HS-5 (cell line): ENCODE data around the gene SLC15A4.

Source experiments
- DNase-seq: peaks from one replicate; pipeline ENCODE4 v3.0.0-alpha.2; 2012; ENCODE audit warnings: low read depth

The SLC15A4 gene

GRCh38 chr12:128794661-128795529 is 28.9 kb downstream of the SLC15A4 start:
- DNase-seq = no peak

GRCh38 chr12:128793701-128794100 is 30.1 kb downstream of the SLC15A4 start:
- no peak for DNase-seq

- no peak for DNase-seq
Observed at GRCh38 chr12:128792881-128793280, 30.9 kb downstream of the SLC15A4 start.

GRCh38 chr12:128792398-128792797 is 31.4 kb downstream of the SLC15A4 start:
- DNase-seq = no peak

GRCh38 chr12:128791395-128792322 is 32.1 kb downstream of the SLC15A4 start:
- DNase-seq = no peak

- no peak for DNase-seq
Observed at GRCh38 chr12:128790653-128791373, 32.9 kb downstream of the SLC15A4 start.

- no peak for DNase-seq
Observed at GRCh38 chr12:128790221-128790620, 33.5 kb downstream of the SLC15A4 start.

GRCh38 chr12:128789356-128789929 is 34.3 kb downstream of the SLC15A4 start:
- no peak for DNase-seq

- no peak for DNase-seq
Observed at GRCh38 chr12:128787827-128788226, 35.9 kb downstream of the SLC15A4 start.

GRCh38 chr12:128786741-128787391 is 36.9 kb downstream of the SLC15A4 start:
- no peak for DNase-seq

- no peak for DNase-seq
Observed at GRCh38 chr12:128784030-128784760, 39.6 kb downstream of the SLC15A4 start.

- no peak for DNase-seq
Observed at GRCh38 chr12:128783129-128783574, 40.6 kb downstream of the SLC15A4 start.

GRCh38 chr12:128779901-128780300 is 43.9 kb downstream of the SLC15A4 start:
- no peak for DNase-seq

- no peak for DNase-seq
Observed at GRCh38 chr12:128772249-128772648, 51.5 kb downstream of the SLC15A4 start.

GRCh38 chr12:128771681-128772080 is 52.1 kb downstream of the SLC15A4 start:
- no peak for DNase-seq

GRCh38 chr12:128767518-128767917 is 56.2 kb downstream of the SLC15A4 start:
- DNase-seq = no peak

- DNase-seq = no peak
Observed at GRCh38 chr12:128766738-128767501, 56.8 kb downstream of the SLC15A4 start.

- no peak for DNase-seq
Observed at GRCh38 chr12:128763395-128763794, 60.4 kb downstream of the SLC15A4 start.

GRCh38 chr12:128761379-128761790 is 62.4 kb downstream of the SLC15A4 start:
- DNase-seq = no peak

- no peak for DNase-seq
Observed at GRCh38 chr12:128755566-128755965, 68.2 kb downstream of the SLC15A4 start.
